ENCODE data around the gene SKI. TPM values are rescaled to one million over a fixed set of nuclear protein-coding genes. Genes with fewer than 3 reads are reported as not detected.

Gene SKI
- total RNA-seq, 4 donors from 2014 or later = 35.3 to 54.0 (median 47.3) TPM

GRCh38 chr1:2296614-2297013 lies 68.5 kb downstream of the SKI start:
- no peak for DNase-seq (ENCODE audit: low spot score)
- TF ChIP-seq CTCF (IDR thresholded peaks at IDR 0.05) = no peak
- no peak for ATAC-seq (ENCODE audit: low FRiP score)

GRCh38 chr1:2297246-2298011 lies 69.3 kb downstream of the SKI start:
- no peak for DNase-seq (ENCODE audit: low spot score)
- no peak for TF ChIP-seq CTCF (IDR thresholded peaks at IDR 0.05)
- no peak for ATAC-seq (ENCODE audit: low FRiP score)

- no peak for TF ChIP-seq CTCF (IDR thresholded peaks at IDR 0.05)
- DNase-seq (ENCODE audit: low spot score) (no peak), ATAC-seq (ENCODE audit: low FRiP score) (no peak)
Measured at GRCh38 chr1:2298685-2299084, 70.6 kb downstream of the SKI start.

- ATAC-seq (ENCODE audit: low FRiP score) (no peak), DNase-seq (ENCODE audit: low spot score) (no peak)
- TF ChIP-seq CTCF (IDR thresholded peaks at IDR 0.05) = no peak
Measured at GRCh38 chr1:2299131-2299627, 71.1 kb downstream of the SKI start.

- ATAC-seq (ENCODE audit: low FRiP score) (peak; percentile 9), DNase-seq (ENCODE audit: low spot score) (no peak)
- TF ChIP-seq CTCF (IDR thresholded peaks at IDR 0.05) = no peak
Measured at GRCh38 chr1:2300004-2300771, 72.1 kb downstream of the SKI start.

GRCh38 chr1:2300851-2301606 lies 72.9 kb downstream of the SKI start:
- TF ChIP-seq CTCF (IDR thresholded peaks at IDR 0.05) = no peak
- ATAC-seq (ENCODE audit: low FRiP score) = peak; percentile 44
- DNase-seq (ENCODE audit: low spot score) = peak; percentile 53

Data from omental fat pad (tissue), 4 donors.